ENCODE data around the gene SPINDOC. TPM values are rescaled to one million over a fixed set of nuclear protein-coding genes. Genes with fewer than 3 reads are reported as not detected.

The SPINDOC gene
- polyA plus RNA-seq, 1 donor (not counting 4 experiments of a cell fraction or from before 2014, with no cell fraction given): 8.1 TPM

GRCh38 chr11:63837027-63837688 lies 23.9 kb downstream of the SPINDOC start:
- Histone ChIP-seq H3K4me1 (ENCODE audit: control insufficient read depth, extremely low read depth, insufficient read depth, low read length) (peaks cover 33% of the 10 kb centered on the region), H4K20me1 (ENCODE audit: control insufficient read depth, extremely low read depth, insufficient read depth, low read length) (peaks cover 20% of the 10 kb centered on the region), H3K9me3 (ENCODE audit: control insufficient read depth, low read depth, low read length) (no peaks in the 10 kb centered on the region), H3K36me3 (ENCODE audit: control insufficient read depth in 2 of 2, extremely low read depth in 1 of 2, insufficient read depth in 2 of 2, low read length in 2 of 2) (peaks cover 0 to 5% of the 10 kb centered on the region in 2 experiments), H3K79me2 (ENCODE audit: control insufficient read depth, insufficient read depth, low read length) (peaks cover 30% of the 10 kb centered on the region), H3K9me1 (ENCODE audit: control insufficient read depth, extremely low read depth, insufficient read depth, low read length) (peaks cover 4% of the 10 kb centered on the region), H3K4me2 (ENCODE audit: control insufficient read depth, extremely low read depth, insufficient read depth, low read depth, low read length) (no peak overlapping the region), H3K9ac (ENCODE audit: control insufficient read depth, extremely low read depth, insufficient read depth, low read length) (no peak overlapping the region), H2AFZ (ENCODE audit: control insufficient read depth, low read length) (no peak overlapping the region), H3K27me3 (ENCODE audit: control insufficient read depth, extremely low read depth, insufficient read depth, low read length) (no peaks in the 10 kb centered on the region), H3K4me3 (ENCODE audit: control insufficient read depth in 2 of 3, extremely low read depth in 1 of 3, insufficient read depth in 2 of 3, low read depth in 1 of 3, low read length in 3 of 3) (no peak overlapping the region), H3K27ac (ENCODE audit: control insufficient read depth, insufficient read depth, low read length) (no peak overlapping the region)
- TF ChIP-seq EZH2 (IDR thresholded peaks at IDR 0.05; ENCODE audit: low read length) (no peak), CTCF (optimal IDR thresholded peaks at IDR 0.05 in 1 of 3, IDR thresholded peaks at IDR 0.05 in 1 of 3, conservative IDR thresholded peaks at IDR 0.05 in 1 of 3; ENCODE audit: extremely low read depth in 1 of 3, insufficient read depth in 2 of 3, low read length in 3 of 3) (peak; percentile 76 to 98 (median 97))
- dilution Hi-C loops (cut with MboI; ENCODE audit: extremely low pct_ligation_motif_present, low sequenced_read_pairs): no loop called here
- FAIRE-seq (peak; percentile 56), DNase-seq (ENCODE audit: low read depth, low spot score) (peak; percentile 59)

- TF ChIP-seq EZH2 (IDR thresholded peaks at IDR 0.05; ENCODE audit: low read length) (no peak), CTCF (optimal IDR thresholded peaks at IDR 0.05 in 1 of 3, IDR thresholded peaks at IDR 0.05 in 1 of 3, conservative IDR thresholded peaks at IDR 0.05 in 1 of 3; ENCODE audit: extremely low read depth in 1 of 3, insufficient read depth in 2 of 3, low read length in 3 of 3) (no peak)
- H3K9me3 ChIP-seq (ENCODE audit: control insufficient read depth, low read depth, low read length): no peaks in the 10 kb centered on the region
- H3K9me1 ChIP-seq (ENCODE audit: control insufficient read depth, extremely low read depth, insufficient read depth, low read length): peaks cover 4% of the 10 kb centered on the region
- peak overlapping the region; percentile 54 for H3K27ac ChIP-seq (ENCODE audit: control insufficient read depth, insufficient read depth, low read length)
- no peak overlapping the region for H3K4me3 ChIP-seq (ENCODE audit: control insufficient read depth in 2 of 3, extremely low read depth in 1 of 3, insufficient read depth in 2 of 3, low read depth in 1 of 3, low read length in 3 of 3)
- H4K20me1 ChIP-seq (ENCODE audit: control insufficient read depth, extremely low read depth, insufficient read depth, low read length): peaks cover 20% of the 10 kb centered on the region
- H2AFZ ChIP-seq (ENCODE audit: control insufficient read depth, low read length): peak overlapping the region; percentile 2
- H3K36me3 ChIP-seq (ENCODE audit: control insufficient read depth in 2 of 2, extremely low read depth in 1 of 2, insufficient read depth in 2 of 2, low read length in 2 of 2): peaks cover 1 to 7% of the 10 kb centered on the region in 2 experiments
- H3K79me2 ChIP-seq (ENCODE audit: control insufficient read depth, insufficient read depth, low read length): peaks cover 36% of the 10 kb centered on the region
- no peaks in the 10 kb centered on the region for H3K27me3 ChIP-seq (ENCODE audit: control insufficient read depth, extremely low read depth, insufficient read depth, low read length)
- H3K9ac ChIP-seq (ENCODE audit: control insufficient read depth, extremely low read depth, insufficient read depth, low read length): peak overlapping the region; percentile 51
- H3K4me2 ChIP-seq (ENCODE audit: control insufficient read depth, extremely low read depth, insufficient read depth, low read depth, low read length): peak overlapping the region; percentile 77
- DNase-seq (ENCODE audit: low read depth, low spot score): no peak
- dilution Hi-C loops (cut with MboI; ENCODE audit: extremely low pct_ligation_motif_present, low sequenced_read_pairs): no loop called here
- no peak for FAIRE-seq
- H3K4me1 ChIP-seq (ENCODE audit: control insufficient read depth, extremely low read depth, insufficient read depth, low read length): peaks cover 33% of the 10 kb centered on the region
Observed at GRCh38 chr11:63837739-63838138, 24.5 kb downstream of the SPINDOC start.

Data from keratinocyte (primary cell).